Endothelial cell of umbilical vein (primary cell): ENCODE results near the gene NCOA7. TPM values are rescaled to one million over a fixed set of nuclear protein-coding genes. Genes with fewer than 3 reads are reported as not detected.

ENCODE experiments used
- BruUV-seq: library from RNA; stranded (reverse); fragments of 400-500 nt; replicated peaks from 2 replicates; lab custom pipeline; 2021; lab: Mats Ljungman, UMichigan
- CTCF ChIA-PET: fragments of 300-600, 350-600 bp; sonication (Branson Sonifier 250); formaldehyde crosslinking; loops from one replicate; lab custom pipeline; 2021; ENCODE audit warnings: antibody characterized with exemption, inconsistent platforms; lab: Charles Lee
- POLR2A ChIA-PET: fragments of 300-600, 350-600 bp; sonication (Branson Sonifier 250); formaldehyde crosslinking; loops from one replicate; lab custom pipeline; 2021; ENCODE audit warnings: antibody characterized with exemption, inconsistent platforms; lab: Charles Lee
- DNase-seq: peaks from one replicate; pipeline ENCODE4 v3.0.0-alpha.2; 2011; ENCODE audit warnings: low read depth, low spot score
- FAIRE-seq: peaks from 2 replicates; lab custom pipeline; 2011; peaks lifted over from hg19 to GRCh38; lab: Jason Lieb, UNC
- H2AFZ ChIP-seq: 2 replicates; pipeline ENCODE4 v1.6.0; 2012; ENCODE audit warnings: low read depth, low read length, control low read depth, inconsistent platforms
- H3K27ac ChIP-seq: 2 replicates; pipeline ENCODE4 v1.5.1; 2011; ENCODE audit warnings: low read depth, mild to moderate bottlenecking, control low read depth, low read length, moderate library complexity; ENCODE audit not compliant: insufficient read depth
- H3K27me3 ChIP-seq, 2 experiments: 2 replicates each; pipeline versions ENCODE4 v1.6.0 to v1.6.1; 2011; ENCODE audit warnings: low read length in 2 of 2, mixed read lengths in 1 of 2; ENCODE audit not compliant: control insufficient read depth in 2 of 2, insufficient read depth in 2 of 2
- H3K36me3 ChIP-seq, 2 experiments: 2 replicates in 1 of 2; 3 replicates in 1 of 2; pipeline ENCODE4 v1.5.1; 2011; ENCODE audit warnings: low read length in 2 of 2, mild to moderate bottlenecking in 1 of 2, moderate library complexity in 1 of 2; ENCODE audit not compliant: control insufficient read depth in 2 of 2, insufficient read depth in 2 of 2; ENCODE audit errors: extremely low read depth in 1 of 2
- H3K4me1 ChIP-seq: 3 replicates; pipeline ENCODE4 v1.5.1; 2011; ENCODE audit warnings: mild to moderate bottlenecking, low read length; ENCODE audit not compliant: control insufficient read depth, insufficient read depth; ENCODE audit errors: extremely low read depth
- H3K4me2 ChIP-seq: 2 replicates; pipeline ENCODE4 v1.6.1; 2011; ENCODE audit warnings: low read length, control low read depth, mixed read lengths; ENCODE audit not compliant: insufficient read depth
- H3K4me3 ChIP-seq, 3 experiments: fragments of 200-600 bp in 1 of 3; sonication (generic), shearing (Covaris generic) in 1 of 3; replicated peaks in 1 of 3; 2 replicates each; pipeline ENCODE4 v1.5.1; 2011 to 2016; ENCODE audit warnings: control low read depth in 3 of 3, low read length in 3 of 3, mild to moderate bottlenecking in 2 of 3, inconsistent platforms in 1 of 3, low read depth in 1 of 3, moderate library complexity in 1 of 3; ENCODE audit not compliant: insufficient read depth in 1 of 3
- H3K79me2 ChIP-seq: 2 replicates; pipeline ENCODE4 v1.6.0; 2012; ENCODE audit warnings: low read length, inconsistent platforms; ENCODE audit not compliant: control insufficient read depth, insufficient read depth
- H3K9ac ChIP-seq: replicated peaks from 2 replicates; pipeline ENCODE3; 2011; ENCODE audit warnings: low read length, control low read depth; ENCODE audit not compliant: insufficient read depth; ENCODE audit errors: extremely low read depth
- H3K9me1 ChIP-seq: replicated peaks from 3 replicates; pipeline ENCODE4 v1.6.0; 2011; ENCODE audit warnings: mild to moderate bottlenecking, low read length; ENCODE audit not compliant: control insufficient read depth, insufficient read depth; ENCODE audit errors: extremely low read depth
- H3K9me3 ChIP-seq: replicated peaks from 2 replicates; pipeline ENCODE4 v1.5.1; 2012; ENCODE audit warnings: low read length, inconsistent platforms; ENCODE audit not compliant: control insufficient read depth, insufficient read depth
- H4K20me1 ChIP-seq: replicated peaks from 2 replicates; pipeline ENCODE3; 2011; ENCODE audit warnings: mild to moderate bottlenecking, low read length; ENCODE audit not compliant: control insufficient read depth, insufficient read depth; ENCODE audit errors: extremely low read depth
- CTCF ChIP-seq, 2 donors: IDR thresholded peaks; 1 replicate in 1 of 2; 2 replicates in 1 of 2; pipeline ENCODE4 v1.5.1; 2011; ENCODE audit warnings: low read length in 2 of 2, mild to moderate bottlenecking in 2 of 2, moderate library complexity in 2 of 2, control low read depth in 1 of 2, inconsistent platforms in 1 of 2, low read depth in 1 of 2; ENCODE audit not compliant: insufficient read depth in 1 of 2; ENCODE audit errors: extremely low read depth in 1 of 2
- EZH2 ChIP-seq: IDR thresholded peaks from 2 replicates; pipeline ENCODE4 v1.6.1; 2012; ENCODE audit warnings: borderline replicate concordance, low read depth, mild to moderate bottlenecking, moderate library complexity, low read length, inconsistent platforms; ENCODE audit not compliant: severe bottlenecking
- FOS ChIP-seq: IDR thresholded peaks from 2 replicates; pipeline ENCODE4 v1.6.1; 2011; ENCODE audit warnings: mild to moderate bottlenecking, low read length, moderate library complexity, borderline replicate concordance; ENCODE audit not compliant: insufficient read depth
- GATA2 ChIP-seq: IDR thresholded peaks from 2 replicates; pipeline ENCODE4 v1.7.0; 2011; ENCODE audit warnings: low read depth, mild to moderate bottlenecking, moderate library complexity, mixed read lengths, low read length; ENCODE audit not compliant: insufficient read length, insufficient read depth
- JUN ChIP-seq: IDR thresholded peaks from 2 replicates; pipeline ENCODE4 v1.6.1; 2011; ENCODE audit warnings: borderline replicate concordance, low read depth; ENCODE audit not compliant: insufficient read length, insufficient read depth
- MAX ChIP-seq: IDR thresholded peaks from 2 replicates; pipeline ENCODE4 v1.6.1; 2011; ENCODE audit not compliant: insufficient read depth, insufficient read length
- MYC ChIP-seq: IDR thresholded peaks from one replicate; pipeline ENCODE4 v1.6.1; 2011; ENCODE audit warnings: mild to moderate bottlenecking, low read depth, low read length
- POLR2A ChIP-seq: IDR thresholded peaks from 2 replicates; pipeline ENCODE4 v1.6.1; 2012; ENCODE audit warnings: low read depth, mild to moderate bottlenecking, control low read depth, low read length
- POLR2AphosphoS5 ChIP-seq: IDR thresholded peaks from 2 replicates; pipeline ENCODE4 v1.6.1; 2012; ENCODE audit warnings: low read depth, mild to moderate bottlenecking, control low read depth, low read length, moderate library complexity; ENCODE audit not compliant: insufficient read depth
- dilution Hi-C: fragments of 300-500 bp; cut with MboI; formaldehyde crosslinking; loops from one replicate; pipeline ENCODE4 v1.15.0; 2019; ENCODE audit warnings: low sequenced_read_pairs; ENCODE audit not compliant: extremely low pct_ligation_motif_present
- intact Hi-C: fragments of 100-400 bp; cut with micrococcal nuclease; formaldehyde crosslinking; loops from one replicate; pipeline ENCODE4 v1.10.0; 2022
- polyA plus RNA-seq, 4 experiments: library from polyadenylated mRNA; depleted of rRNA in 3 of 4; stranded (reverse) in 3 of 4; unstranded in 1 of 4; fragments of >200 nt; gene quantifications; 2 replicates each; pipeline versions ENCODE4 v1.2.1 to v1.2.3, GENCODE V29; 2011 to 2012; ENCODE audit warnings: missing spikeins in 1 of 4
- total RNA-seq: library from RNA; stranded (reverse); gene quantifications from 2 replicates; pipeline ENCODE4 v1.2.3, GENCODE V29; 2021

Gene NCOA7
- total and polyA plus RNA-seq, 2 donors (not counting 3 experiments of a cell fraction or from before 2014, with no cell fraction given): 27.7 to 71.2 TPM

- dilution Hi-C loops: no loop called here
- no peak overlapping the region for H3K9ac ChIP-seq
- no TSS peak for BruUV-seq
- peak; percentile 58 for DNase-seq
- H3K4me1 ChIP-seq: peaks cover 9% of the 10 kb centered on the region
- intact Hi-C loops: loop anchor here (1.0 to 5.0 kb wide), 2 partner anchors 439 to 601 kb away; partner anchors contain the start of gene TPD52L1
- ChIA-PET CTCF (interaction anchor here (0.6 to 10.2 kb wide), 33 partner anchors 8 to 883 kb away, joined by 3 to 439 read pairs (median 5); partner anchors contain the start of genes HDDC2, HINT3 and NCOA7), POLR2A (interaction anchor here (0.6 kb wide), 1 partner anchor 418 kb away, joined by 3 read pairs; no protein-coding TSS in a partner anchor)
- H3K79me2 ChIP-seq: no peaks in the 10 kb centered on the region
- TF ChIP-seq CTCF (IDR thresholded peaks at IDR 0.05; ENCODE audit: extremely low read depth in 1 of 2, insufficient read depth in 1 of 2, low read depth in 1 of 2, low read length in 2 of 2): peak in 1 of 2 donors; percentile 13
- no peak for TF ChIP-seq POLR2AphosphoS5
- no peak overlapping the region for H3K27ac ChIP-seq
- H2AFZ ChIP-seq: no peak overlapping the region
- H3K4me2 ChIP-seq: no peak overlapping the region
- no peak overlapping the region for H3K4me3 ChIP-seq
- no peaks in the 10 kb centered on the region for H3K36me3 ChIP-seq
- FAIRE-seq: no peak
- peaks cover 32 to 43% of the 10 kb centered on the region in 2 experiments for H3K27me3 ChIP-seq
- H4K20me1 ChIP-seq: no peaks in the 10 kb centered on the region
- no peaks in the 10 kb centered on the region for H3K9me1 ChIP-seq
- no peaks in the 10 kb centered on the region for H3K9me3 ChIP-seq
Observed at GRCh38 chr6:125753218-125753936, 37.4 kb upstream of the NCOA7 start.

- Histone ChIP-seq H2AFZ (no peak overlapping the region), H3K4me1 (peaks cover 4% of the 10 kb centered on the region), H3K27ac (no peak overlapping the region), H3K36me3 (no peaks in the 10 kb centered on the region), H3K9me1 (no peaks in the 10 kb centered on the region), H3K79me2 (no peaks in the 10 kb centered on the region), H3K4me2 (no peak overlapping the region), H3K9ac (no peak overlapping the region), H3K27me3 (peaks cover 27 to 41% of the 10 kb centered on the region in 2 experiments), H3K9me3 (no peaks in the 10 kb centered on the region), H3K4me3 (no peak overlapping the region), H4K20me1 (no peaks in the 10 kb centered on the region)
- dilution Hi-C loops: no loop called here
- FAIRE-seq: no peak
- TF ChIP-seq MYC (no peak), JUN (no peak), FOS (no peak), POLR2AphosphoS5 (no peak), EZH2 (no peak), MAX (no peak), GATA2 (no peak), CTCF (IDR thresholded peaks at IDR 0.05; ENCODE audit: extremely low read depth in 1 of 2, insufficient read depth in 1 of 2, low read depth in 1 of 2, low read length in 2 of 2) (no peak), POLR2A (no peak)
- DNase-seq: no peak
- POLR2A ChIA-PET: interaction anchor here (0.7 kb wide), 1 partner anchor 568 kb away, joined by 3 read pairs; no protein-coding TSS in a partner anchor
- intact Hi-C loops: loop anchor here (1.0 to 5.0 kb wide), 2 partner anchors 440 to 602 kb away; partner anchors contain the start of gene TPD52L1
- BruUV-seq: no TSS peak
- CTCF ChIA-PET: interaction anchor here (0.6 to 10.2 kb wide), 32 partner anchors 8 to 883 kb away, joined by 3 to 439 read pairs (median 5); partner anchors contain the start of genes HDDC2, HINT3 and NCOA7
Observed at GRCh38 chr6:125753937-125754259, 36.9 kb upstream of the NCOA7 start.
